Vagina (tissue), 2 donors: ENCODE data around the gene SPACA1.

Experiments used
- CTCF ChIP-seq, 3 experiments: fragments of 450-650 bp in 2 of 3; fragments of 200-600 bp in 1 of 3; sonication (generic) in 1 of 3; IDR thresholded peaks; one replicate each; pipeline ENCODE4 v1.5.1; 2017 to 2019; ENCODE audit warnings: antibody characterized with exemption in 3 of 3, mild to moderate bottlenecking in 2 of 3, moderate library complexity in 2 of 3
- POLR2A ChIP-seq, 2 donors: fragments of 450-650 bp; IDR thresholded peaks; one replicate each; pipeline ENCODE4 v1.6.1; 2017; ENCODE audit warnings: antibody characterized with exemption in 2 of 2, mild to moderate bottlenecking in 2 of 2, moderate library complexity in 2 of 2

- TF ChIP-seq CTCF (IDR thresholded peaks at IDR 0.05) (no peak), POLR2A (IDR thresholded peaks at IDR 0.05) (no peak)
Measured at GRCh38 chr6:88059191-88059590, 11.6 kb downstream of the SPACA1 start.
